ENCODE results near the gene MEX3D. TPM values are rescaled to one million over a fixed set of nuclear protein-coding genes. Genes with fewer than 3 reads are reported as not detected.

The MEX3D gene
- total and polyA plus RNA-seq, 2 of the 4 experiments (the other 2 are of a cell fraction), result 9.1 to 9.6 TPM

DNA sequence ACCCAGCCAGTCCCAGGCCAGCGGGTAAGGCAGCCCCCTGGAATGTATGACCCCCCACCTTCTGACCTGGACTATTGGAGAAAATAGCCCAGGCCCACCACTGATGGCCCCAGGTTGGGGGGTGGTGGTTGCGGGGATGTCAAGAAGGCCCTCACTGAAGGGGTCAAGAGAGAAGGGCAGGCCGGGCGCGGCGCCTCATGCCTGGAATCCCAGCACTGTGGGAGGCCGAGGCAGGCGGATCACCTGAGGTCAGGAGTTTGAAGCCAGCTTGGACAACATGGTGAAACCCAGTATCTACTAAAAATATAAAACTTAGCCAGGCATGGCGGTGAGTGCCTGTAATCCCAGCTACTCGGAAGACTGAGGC, 53.8 kb downstream of the MEX3D start:
- BruUV-seq (replicated peaks), result no TSS peak
- DNase-seq (no peak), ATAC-seq (ENCODE audit: low read depth) (no peak)
- no peak overlapping the region for H2BK15ac ChIP-seq (ENCODE audit: low read depth, low read length)
- H4K5ac ChIP-seq (ENCODE audit: low read depth, low read length), result no peak overlapping the region
- H4K91ac ChIP-seq (ENCODE audit: insufficient read depth, low read depth, low read length), result no peak overlapping the region
- H3K23ac ChIP-seq (ENCODE audit: low read depth, low read length), result no peak overlapping the region
- H2AK9ac ChIP-seq (replicated peaks; ENCODE audit: low read depth, low read length, poor library complexity), result no peak overlapping the region
- no peak overlapping the region for H3K56ac ChIP-seq (ENCODE audit: extremely low read depth, insufficient read depth, low read length)
- peak overlapping the region; percentile 50; the same call in 1 of the 2 replicates for H2AK5ac ChIP-seq (ENCODE audit: low read depth, low read length)
- H4K8ac ChIP-seq (ENCODE audit: low read depth in 2 of 2, low read length in 2 of 2), result no peak overlapping the region; a peak in 2 of 4 replicates
- H3K9ac ChIP-seq (ENCODE audit: low read depth, low read length), result no peak overlapping the region
- intact Hi-C loops (cut with micrococcal nuclease) (no loop called here), in situ Hi-C loops (cut with MboI; ENCODE audit: low sequenced_read_pairs) (no loop called here), dilution Hi-C loops (cut with HindIII; ENCODE audit: low sequenced_read_pairs, unreplicated experiment) (no loop called here)
- no peak overlapping the region for H3K14ac ChIP-seq (replicated peaks; ENCODE audit: low read depth, low read length)
- no peak overlapping the region for H3K4me3 ChIP-seq (ENCODE audit: insufficient read depth, low read depth, low read length)
- CTCF ChIA-PET, result interaction anchor here (0.7 kb wide), 1 partner anchor 52 kb away, joined by 11 read pairs; no protein-coding TSS in a partner anchor
- peaks cover 4% of the 10 kb centered on the region; the same call in 1 of the 2 replicates for H3K4me1 ChIP-seq (ENCODE audit: control insufficient read depth, insufficient read depth, low read length)
- peaks cover 4 to 15% of the 10 kb centered on the region in 2 experiments; a peak in 1 of 4 replicates for H3K79me1 ChIP-seq (ENCODE audit: low read depth in 1 of 2, low read length in 2 of 2)
- WGBS, 2 experiments (ENCODE audit: extremely low coverage in 2 of 2, insufficient read length in 1 of 2), result 100% methylated on average over 1 of the region's 10 CpGs; no CpG with 5 or more reads in 1 of the 2 experiments
- H2BK20ac ChIP-seq (ENCODE audit: low read depth, low read length), result no peak overlapping the region
- no peaks in the 10 kb centered on the region; the same call in 1 of the 2 replicates for H3K27me3 ChIP-seq (ENCODE audit: control insufficient read depth, insufficient read depth, low read length)
- no peak overlapping the region for H3K27ac ChIP-seq (ENCODE audit: insufficient read depth, low read length)
- peak overlapping the region; percentile 64 for H3K4ac ChIP-seq (ENCODE audit: low read depth, low read length)
- H4K20me1 ChIP-seq (ENCODE audit: insufficient read depth, low read length), result peaks cover 6% of the 10 kb centered on the region; the same call in 1 of the 2 replicates
- no peak overlapping the region for H2AFZ ChIP-seq (replicated peaks; ENCODE audit: low read length, poor library complexity)
- no peak overlapping the region for H2BK120ac ChIP-seq (ENCODE audit: low read depth, low read length)
- H3K9me1 ChIP-seq (ENCODE audit: insufficient read depth, low read length), result no peaks in the 10 kb centered on the region
- TF ChIP-seq FOS (IDR thresholded peaks at IDR 0.05; ENCODE audit: low read depth, low read length), result no peak
- no peak for TF ChIP-seq RFX5 (IDR thresholded peaks at IDR 0.05; ENCODE audit: low read depth, low read length)
- no peak for TF ChIP-seq BHLHE40 (IDR thresholded peaks at IDR 0.05; ENCODE audit: low read depth, low read length)
- TF ChIP-seq POLR2A (IDR thresholded peaks at IDR 0.05; ENCODE audit: low read depth, low read length), result no peak
- TF ChIP-seq, protein P1, sequence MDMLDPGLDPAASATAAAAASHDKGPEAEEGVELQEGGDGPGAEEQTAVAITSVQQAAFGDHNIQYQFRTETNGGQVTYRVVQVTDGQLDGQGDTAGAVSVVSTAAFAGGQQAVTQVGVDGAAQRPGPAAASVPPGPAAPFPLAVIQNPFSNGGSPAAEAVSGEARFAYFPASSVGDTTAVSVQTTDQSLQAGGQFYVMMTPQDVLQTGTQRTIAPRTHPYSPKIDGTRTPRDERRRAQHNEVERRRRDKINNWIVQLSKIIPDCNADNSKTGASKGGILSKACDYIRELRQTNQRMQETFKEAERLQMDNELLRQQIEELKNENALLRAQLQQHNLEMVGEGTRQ (IDR thresholded peaks at IDR 0.05; ENCODE audit: low read depth, low read length), result no peak
- no peak for TF ChIP-seq MAZ (IDR thresholded peaks at IDR 0.05; ENCODE audit: borderline replicate concordance, low read depth, low read length)
- TF ChIP-seq, protein P2, sequence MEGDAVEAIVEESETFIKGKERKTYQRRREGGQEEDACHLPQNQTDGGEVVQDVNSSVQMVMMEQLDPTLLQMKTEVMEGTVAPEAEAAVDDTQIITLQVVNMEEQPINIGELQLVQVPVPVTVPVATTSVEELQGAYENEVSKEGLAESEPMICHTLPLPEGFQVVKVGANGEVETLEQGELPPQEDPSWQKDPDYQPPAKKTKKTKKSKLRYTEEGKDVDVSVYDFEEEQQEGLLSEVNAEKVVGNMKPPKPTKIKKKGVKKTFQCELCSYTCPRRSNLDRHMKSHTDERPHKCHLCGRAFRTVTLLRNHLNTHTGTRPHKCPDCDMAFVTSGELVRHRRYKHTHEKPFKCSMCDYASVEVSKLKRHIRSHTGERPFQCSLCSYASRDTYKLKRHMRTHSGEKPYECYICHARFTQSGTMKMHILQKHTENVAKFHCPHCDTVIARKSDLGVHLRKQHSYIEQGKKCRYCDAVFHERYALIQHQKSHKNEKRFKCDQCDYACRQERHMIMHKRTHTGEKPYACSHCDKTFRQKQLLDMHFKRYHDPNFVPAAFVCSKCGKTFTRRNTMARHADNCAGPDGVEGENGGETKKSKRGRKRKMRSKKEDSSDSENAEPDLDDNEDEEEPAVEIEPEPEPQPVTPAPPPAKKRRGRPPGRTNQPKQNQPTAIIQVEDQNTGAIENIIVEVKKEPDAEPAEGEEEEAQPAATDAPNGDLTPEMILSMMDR (conservative IDR thresholded peaks at IDR 0.05; ENCODE audit: low read depth, low read length), result no peak
- no peak for TF ChIP-seq NFE2L2 (IDR thresholded peaks at IDR 0.05; ENCODE audit: low read depth, low read length)
- TF ChIP-seq, protein P3, sequence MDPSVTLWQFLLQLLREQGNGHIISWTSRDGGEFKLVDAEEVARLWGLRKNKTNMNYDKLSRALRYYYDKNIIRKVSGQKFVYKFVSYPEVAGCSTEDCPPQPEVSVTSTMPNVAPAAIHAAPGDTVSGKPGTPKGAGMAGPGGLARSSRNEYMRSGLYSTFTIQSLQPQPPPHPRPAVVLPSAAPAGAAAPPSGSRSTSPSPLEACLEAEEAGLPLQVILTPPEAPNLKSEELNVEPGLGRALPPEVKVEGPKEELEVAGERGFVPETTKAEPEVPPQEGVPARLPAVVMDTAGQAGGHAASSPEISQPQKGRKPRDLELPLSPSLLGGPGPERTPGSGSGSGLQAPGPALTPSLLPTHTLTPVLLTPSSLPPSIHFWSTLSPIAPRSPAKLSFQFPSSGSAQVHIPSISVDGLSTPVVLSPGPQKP (IDR thresholded peaks at IDR 0.05; ENCODE audit: borderline replicate concordance, low read depth, low read length), result no peak
- no peak for TF ChIP-seq CHD1 (IDR thresholded peaks at IDR 0.05; ENCODE audit: low read depth, low read length)
- TF ChIP-seq MAFK (IDR thresholded peaks at IDR 0.05; ENCODE audit: low read depth, low read length), result no peak
- no peak for TF ChIP-seq RCOR1 (IDR thresholded peaks at IDR 0.05; ENCODE audit: insufficient replicate concordance, low read length)
- TF ChIP-seq MXI1 (IDR thresholded peaks at IDR 0.05; ENCODE audit: borderline replicate concordance, low read depth, low read length), result no peak
- TF ChIP-seq CEBPB (IDR thresholded peaks at IDR 0.05; ENCODE audit: low read depth, low read length), result no peak
- peaks cover 4% of the 10 kb centered on the region; the same call in 1 of the 2 replicates for H3K36me3 ChIP-seq (ENCODE audit: control insufficient read depth, insufficient read depth, low read length)
- no peak overlapping the region for H2BK5ac ChIP-seq (ENCODE audit: low read depth, low read length, poor library complexity, severe bottlenecking)
- no peak overlapping the region for H3K18ac ChIP-seq (ENCODE audit: low read depth, low read length)
- POLR2A ChIA-PET (ENCODE audit: unreplicated experiment), result no interaction called here
- no peak overlapping the region for H3K4me2 ChIP-seq (ENCODE audit: low read depth, low read length)
- H3K9me3 ChIP-seq (ENCODE audit: control insufficient read depth, insufficient read depth, low read length), result peaks cover 2% of the 10 kb centered on the region; the same call in 1 of the 2 replicates

Data from IMR-90 (cell line).